SK-N-SH treated with all-trans-retinoic acid at 6 μM for 48 hours (cell line): Measurements from ENCODE around the gene SERPINA6.

Experiments used
- ATAC-seq: fragments of 200-7000 bp; cut with Tn5 transposase; 3 replicates; pipeline ENCODE4 v1.9.1; 2020; ENCODE audit warnings: mild to moderate bottlenecking, moderate library complexity
- ARNTL ChIP-seq: fragments of 450-650 bp; formaldehyde crosslinking; IDR thresholded peaks from 2 replicates; pipeline ENCODE4 v1.5.0; 2020; ENCODE audit warnings: low read depth, mild to moderate bottlenecking, moderate library complexity, borderline replicate concordance
- BACH2 ChIP-seq: fragments of 250-450 bp; sonication (Bioruptor Pico); IDR thresholded peaks from 2 replicates; pipeline ENCODE4 v1.9.0; 2021; ENCODE audit warnings: mild to moderate bottlenecking, borderline replicate concordance
- CSDC2 ChIP-seq: fragments of 250-450 bp; sonication (Bioruptor Pico); IDR thresholded peaks from 2 replicates; pipeline ENCODE4 v1.5.0; 2020; ENCODE audit warnings: mild to moderate bottlenecking, moderate library complexity
- GLIS3 ChIP-seq: fragments of 250-450 bp; sonication (Bioruptor Pico); IDR thresholded peaks from 2 replicates; pipeline ENCODE4 v1.5.0; 2020; ENCODE audit warnings: mild to moderate bottlenecking, moderate library complexity
- ISL1 ChIP-seq: fragments of 250-450 bp; sonication (Bioruptor Pico); IDR thresholded peaks from 2 replicates; pipeline ENCODE4 v2.1.2; 2022; ENCODE audit warnings: mild to moderate bottlenecking, moderate library complexity
- OSR1 ChIP-seq: fragments of 250-450 bp; sonication (Bioruptor Pico); IDR thresholded peaks from 2 replicates; pipeline ENCODE4 v1.8.0; 2022; ENCODE audit warnings: moderate library complexity, mild to moderate bottlenecking, inconsistent platforms
- PPARA ChIP-seq: fragments of 250-450 bp; sonication (Bioruptor Pico); IDR thresholded peaks from 2 replicates; pipeline ENCODE4 v1.5.0; 2020; ENCODE audit warnings: mild to moderate bottlenecking, borderline replicate concordance
- RARB ChIP-seq: fragments of 250-450 bp; sonication (Bioruptor Pico); IDR thresholded peaks from 2 replicates; pipeline ENCODE4 v1.8.0; 2021; ENCODE audit warnings: mild to moderate bottlenecking, moderate library complexity
- SNAI2 ChIP-seq: fragments of 250-450 bp; sonication (Bioruptor Pico); IDR thresholded peaks from 2 replicates; pipeline ENCODE4 v1.5.0; 2020; ENCODE audit warnings: mild to moderate bottlenecking, moderate library complexity
- TOX ChIP-seq: fragments of 250-450 bp; sonication (Bioruptor Pico); IDR thresholded peaks from 2 replicates; pipeline ENCODE4 v1.8.0; 2021; ENCODE audit warnings: mild to moderate bottlenecking, moderate library complexity, borderline replicate concordance
- ZC3H10 ChIP-seq: fragments of 250-450 bp; sonication (Bioruptor Pico); IDR thresholded peaks from 2 replicates; pipeline ENCODE4 v1.5.1; 2021; ENCODE audit warnings: mild to moderate bottlenecking, moderate library complexity
- ZFP3 ChIP-seq: fragments of 250-450 bp; sonication (Bioruptor Pico); IDR thresholded peaks from 2 replicates; pipeline ENCODE4 v1.5.0; 2020; ENCODE audit warnings: mild to moderate bottlenecking, moderate library complexity
- ZFP30 ChIP-seq: fragments of 450-650 bp; formaldehyde crosslinking; IDR thresholded peaks from 2 replicates; pipeline ENCODE4 v1.5.0; 2022; ENCODE audit warnings: mild to moderate bottlenecking, moderate library complexity
- ZNF565 ChIP-seq: fragments of 450-650 bp; formaldehyde crosslinking; conservative IDR thresholded peaks from 2 replicates; pipeline ENCODE4 v1.5.0; 2020; ENCODE audit warnings: low read depth, mild to moderate bottlenecking, moderate library complexity
- ZNF70 ChIP-seq: fragments of 450-650 bp; formaldehyde crosslinking; IDR thresholded peaks from 2 replicates; pipeline ENCODE4 v1.5.0; 2020; ENCODE audit warnings: mild to moderate bottlenecking, moderate library complexity
- ZNF8 ChIP-seq: fragments of 450-650 bp; formaldehyde crosslinking; IDR thresholded peaks from 2 replicates; pipeline ENCODE4 v1.5.0; 2020; ENCODE audit warnings: mild to moderate bottlenecking, moderate library complexity
- TF ChIP-seq, protein P1 (sequence below): fragments of 250-450 bp; sonication (Bioruptor Pico); IDR thresholded peaks from 2 replicates; pipeline ENCODE4 v1.5.0; 2020; ENCODE audit warnings: mild to moderate bottlenecking, moderate library complexity
- TF ChIP-seq, protein P2 (sequence below): fragments of 250-450 bp; sonication (Bioruptor Pico); IDR thresholded peaks from 2 replicates; pipeline ENCODE4 v1.5.1; 2020; ENCODE audit warnings: low read depth, mild to moderate bottlenecking, moderate library complexity
- TF ChIP-seq, protein P3 (sequence below): fragments of 250-450 bp; sonication (Bioruptor Pico); IDR thresholded peaks from 2 replicates; pipeline ENCODE4 v1.8.0; 2021; ENCODE audit warnings: low read depth, mild to moderate bottlenecking, moderate library complexity, borderline replicate concordance
- TF ChIP-seq, protein P4 (sequence below): fragments of 250-450 bp; sonication (Bioruptor Pico); IDR thresholded peaks from 2 replicates; pipeline ENCODE4 v1.8.0; 2020; ENCODE audit warnings: mild to moderate bottlenecking, moderate library complexity, borderline replicate concordance
- TF ChIP-seq, protein P5 (sequence below): fragments of 250-450 bp; sonication (Bioruptor Pico); IDR thresholded peaks from 2 replicates; pipeline ENCODE4 v1.5.1; 2021; ENCODE audit warnings: mild to moderate bottlenecking, moderate library complexity

Gene SERPINA6

DNA sequence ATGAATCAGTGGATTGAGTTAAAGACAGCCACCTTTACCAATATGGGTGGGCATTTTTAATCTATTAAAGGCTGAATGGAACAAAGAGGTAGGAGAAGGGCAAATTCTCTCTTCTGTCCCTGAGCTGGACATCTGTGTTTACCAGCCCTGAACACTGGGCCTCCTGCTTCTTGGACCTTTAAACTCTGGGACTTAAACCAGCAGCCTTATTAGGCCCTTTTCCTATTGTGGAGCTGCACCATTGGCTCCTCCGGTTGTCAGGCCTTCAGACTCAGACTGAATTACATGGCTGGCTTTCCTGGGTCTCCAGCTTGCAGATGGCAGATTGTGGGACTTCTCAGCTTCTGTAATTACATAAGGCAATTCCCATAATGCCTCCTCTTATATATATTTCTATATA, 6.4 kb downstream of the SERPINA6 start:
- ATAC-seq = no peak
- no peak for TF ChIP-seq CSDC2 (CRISPR knock-in tag)
- TF ChIP-seq ZC3H10 (CRISPR knock-in tag) = no peak
- TF ChIP-seq, protein P1, sequence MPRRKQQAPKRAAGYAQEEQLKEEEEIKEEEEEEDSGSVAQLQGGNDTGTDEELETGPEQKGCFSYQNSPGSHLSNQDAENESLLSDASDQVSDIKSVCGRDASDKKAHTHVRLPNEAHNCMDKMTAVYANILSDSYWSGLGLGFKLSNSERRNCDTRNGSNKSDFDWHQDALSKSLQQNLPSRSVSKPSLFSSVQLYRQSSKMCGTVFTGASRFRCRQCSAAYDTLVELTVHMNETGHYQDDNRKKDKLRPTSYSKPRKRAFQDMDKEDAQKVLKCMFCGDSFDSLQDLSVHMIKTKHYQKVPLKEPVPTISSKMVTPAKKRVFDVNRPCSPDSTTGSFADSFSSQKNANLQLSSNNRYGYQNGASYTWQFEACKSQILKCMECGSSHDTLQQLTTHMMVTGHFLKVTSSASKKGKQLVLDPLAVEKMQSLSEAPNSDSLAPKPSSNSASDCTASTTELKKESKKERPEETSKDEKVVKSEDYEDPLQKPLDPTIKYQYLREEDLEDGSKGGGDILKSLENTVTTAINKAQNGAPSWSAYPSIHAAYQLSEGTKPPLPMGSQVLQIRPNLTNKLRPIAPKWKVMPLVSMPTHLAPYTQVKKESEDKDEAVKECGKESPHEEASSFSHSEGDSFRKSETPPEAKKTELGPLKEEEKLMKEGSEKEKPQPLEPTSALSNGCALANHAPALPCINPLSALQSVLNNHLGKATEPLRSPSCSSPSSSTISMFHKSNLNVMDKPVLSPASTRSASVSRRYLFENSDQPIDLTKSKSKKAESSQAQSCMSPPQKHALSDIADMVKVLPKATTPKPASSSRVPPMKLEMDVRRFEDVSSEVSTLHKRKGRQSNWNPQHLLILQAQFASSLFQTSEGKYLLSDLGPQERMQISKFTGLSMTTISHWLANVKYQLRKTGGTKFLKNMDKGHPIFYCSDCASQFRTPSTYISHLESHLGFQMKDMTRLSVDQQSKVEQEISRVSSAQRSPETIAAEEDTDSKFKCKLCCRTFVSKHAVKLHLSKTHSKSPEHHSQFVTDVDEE (CRISPR knock-in tag) = no peak
- TF ChIP-seq GLIS3 = no peak
- no peak for TF ChIP-seq RARB
- TF ChIP-seq BACH2 (CRISPR knock-in tag) = no peak
- TF ChIP-seq OSR1 = no peak

DNA sequence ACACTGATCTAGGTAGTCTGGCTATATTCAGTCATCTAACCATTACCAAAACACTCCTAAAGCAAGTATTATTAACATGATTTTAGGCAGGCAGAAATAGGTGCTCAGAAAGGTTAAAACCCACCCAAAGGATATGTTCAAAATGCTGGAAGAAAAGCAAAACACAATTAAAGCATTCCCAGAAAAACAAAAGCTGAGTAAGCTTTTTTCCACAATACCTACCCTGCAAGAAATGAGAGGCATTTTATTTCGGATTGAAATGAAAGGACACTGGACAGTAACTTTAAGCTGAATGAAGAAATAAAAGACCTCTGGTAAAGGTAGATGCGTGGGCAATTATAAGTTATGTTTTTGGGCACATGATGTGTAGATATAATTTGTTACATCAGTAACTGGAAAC, 8.2 kb downstream of the SERPINA6 start:
- ATAC-seq = no peak
- no peak for TF ChIP-seq GLIS3
- no peak for TF ChIP-seq ZNF565 (CRISPR knock-in tag)
- no peak for TF ChIP-seq ZNF8
- TF ChIP-seq, protein P2, sequence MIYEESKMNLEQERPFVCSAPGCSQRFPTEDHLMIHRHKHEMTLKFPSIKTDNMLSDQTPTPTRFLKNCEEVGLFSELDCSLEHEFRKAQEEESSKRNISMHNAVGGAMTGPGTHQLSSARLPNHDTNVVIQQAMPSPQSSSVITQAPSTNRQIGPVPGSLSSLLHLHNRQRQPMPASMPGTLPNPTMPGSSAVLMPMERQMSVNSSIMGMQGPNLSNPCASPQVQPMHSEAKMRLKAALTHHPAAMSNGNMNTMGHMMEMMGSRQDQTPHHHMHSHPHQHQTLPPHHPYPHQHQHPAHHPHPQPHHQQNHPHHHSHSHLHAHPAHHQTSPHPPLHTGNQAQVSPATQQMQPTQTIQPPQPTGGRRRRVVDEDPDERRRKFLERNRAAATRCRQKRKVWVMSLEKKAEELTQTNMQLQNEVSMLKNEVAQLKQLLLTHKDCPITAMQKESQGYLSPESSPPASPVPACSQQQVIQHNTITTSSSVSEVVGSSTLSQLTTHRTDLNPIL (CRISPR knock-in tag) = no peak
- TF ChIP-seq, protein P1 (CRISPR knock-in tag) = no peak
- TF ChIP-seq ZC3H10 (CRISPR knock-in tag) = no peak
- no peak for TF ChIP-seq RARB
- no peak for TF ChIP-seq TOX
- no peak for TF ChIP-seq SNAI2
- TF ChIP-seq ZFP30 (CRISPR knock-in tag) = no peak
- TF ChIP-seq ZFP3 (CRISPR knock-in tag) = no peak

DNA sequence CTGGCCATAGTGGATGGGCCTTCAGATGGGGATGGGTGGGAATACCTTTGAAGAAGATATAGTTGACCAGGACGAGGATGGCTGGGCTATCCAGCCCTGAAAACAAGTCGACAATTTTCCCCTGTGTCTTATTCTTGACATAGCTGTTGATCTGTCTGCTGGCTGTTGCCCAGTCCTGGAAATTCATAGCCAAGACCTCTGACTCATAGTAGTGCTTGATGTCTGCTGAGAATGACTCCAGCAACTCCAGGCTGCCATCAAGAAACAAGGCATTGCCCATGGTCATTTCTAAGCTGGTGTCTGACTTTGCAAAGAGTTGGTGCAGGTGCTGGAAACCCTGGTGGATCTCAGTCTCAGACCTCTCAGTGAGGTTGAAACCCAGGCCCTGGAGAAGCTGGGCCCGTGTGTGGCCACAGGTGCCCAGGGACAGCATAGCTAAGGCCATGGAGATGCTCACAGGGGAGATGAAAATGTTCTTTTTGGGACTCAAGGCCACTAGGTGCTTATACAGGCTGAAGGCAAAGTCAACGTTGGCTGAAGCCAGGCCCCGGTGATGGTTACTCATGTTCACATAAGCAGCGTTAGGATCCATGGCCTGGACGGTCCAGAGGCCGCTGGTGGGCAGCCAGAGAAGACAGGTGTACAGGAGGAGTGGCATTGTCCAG, 9.0 kb downstream of the SERPINA6 start:
- no peak for ATAC-seq
- TF ChIP-seq ISL1 (CRISPR knock-in tag) (no peak), ZC3H10 (CRISPR knock-in tag) (no peak), ZNF8 (no peak), ARNTL (CRISPR knock-in tag) (no peak), BACH2 (CRISPR knock-in tag) (no peak), RARB (no peak), PPARA (no peak), ZNF70 (no peak)
- TF ChIP-seq, protein P3, sequence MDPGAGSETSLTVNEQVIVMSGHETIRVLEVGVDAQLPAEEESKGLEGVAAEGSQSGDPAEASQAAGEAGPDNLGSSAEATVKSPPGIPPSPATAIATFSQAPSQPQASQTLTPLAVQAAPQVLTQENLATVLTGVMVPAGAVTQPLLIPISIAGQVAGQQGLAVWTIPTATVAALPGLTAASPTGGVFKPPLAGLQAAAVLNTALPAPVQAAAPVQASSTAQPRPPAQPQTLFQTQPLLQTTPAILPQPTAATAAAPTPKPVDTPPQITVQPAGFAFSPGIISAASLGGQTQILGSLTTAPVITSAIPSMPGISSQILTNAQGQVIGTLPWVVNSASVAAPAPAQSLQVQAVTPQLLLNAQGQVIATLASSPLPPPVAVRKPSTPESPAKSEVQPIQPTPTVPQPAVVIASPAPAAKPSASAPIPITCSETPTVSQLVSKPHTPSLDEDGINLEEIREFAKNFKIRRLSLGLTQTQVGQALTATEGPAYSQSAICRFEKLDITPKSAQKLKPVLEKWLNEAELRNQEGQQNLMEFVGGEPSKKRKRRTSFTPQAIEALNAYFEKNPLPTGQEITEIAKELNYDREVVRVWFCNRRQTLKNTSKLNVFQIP (CRISPR knock-in tag) = no peak
- TF ChIP-seq, protein P4, sequence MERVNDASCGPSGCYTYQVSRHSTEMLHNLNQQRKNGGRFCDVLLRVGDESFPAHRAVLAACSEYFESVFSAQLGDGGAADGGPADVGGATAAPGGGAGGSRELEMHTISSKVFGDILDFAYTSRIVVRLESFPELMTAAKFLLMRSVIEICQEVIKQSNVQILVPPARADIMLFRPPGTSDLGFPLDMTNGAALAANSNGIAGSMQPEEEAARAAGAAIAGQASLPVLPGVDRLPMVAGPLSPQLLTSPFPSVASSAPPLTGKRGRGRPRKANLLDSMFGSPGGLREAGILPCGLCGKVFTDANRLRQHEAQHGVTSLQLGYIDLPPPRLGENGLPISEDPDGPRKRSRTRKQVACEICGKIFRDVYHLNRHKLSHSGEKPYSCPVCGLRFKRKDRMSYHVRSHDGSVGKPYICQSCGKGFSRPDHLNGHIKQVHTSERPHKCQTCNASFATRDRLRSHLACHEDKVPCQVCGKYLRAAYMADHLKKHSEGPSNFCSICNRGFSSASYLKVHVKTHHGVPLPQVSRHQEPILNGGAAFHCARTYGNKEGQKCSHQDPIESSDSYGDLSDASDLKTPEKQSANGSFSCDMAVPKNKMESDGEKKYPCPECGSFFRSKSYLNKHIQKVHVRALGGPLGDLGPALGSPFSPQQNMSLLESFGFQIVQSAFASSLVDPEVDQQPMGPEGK = no peak
- TF ChIP-seq, protein P5, sequence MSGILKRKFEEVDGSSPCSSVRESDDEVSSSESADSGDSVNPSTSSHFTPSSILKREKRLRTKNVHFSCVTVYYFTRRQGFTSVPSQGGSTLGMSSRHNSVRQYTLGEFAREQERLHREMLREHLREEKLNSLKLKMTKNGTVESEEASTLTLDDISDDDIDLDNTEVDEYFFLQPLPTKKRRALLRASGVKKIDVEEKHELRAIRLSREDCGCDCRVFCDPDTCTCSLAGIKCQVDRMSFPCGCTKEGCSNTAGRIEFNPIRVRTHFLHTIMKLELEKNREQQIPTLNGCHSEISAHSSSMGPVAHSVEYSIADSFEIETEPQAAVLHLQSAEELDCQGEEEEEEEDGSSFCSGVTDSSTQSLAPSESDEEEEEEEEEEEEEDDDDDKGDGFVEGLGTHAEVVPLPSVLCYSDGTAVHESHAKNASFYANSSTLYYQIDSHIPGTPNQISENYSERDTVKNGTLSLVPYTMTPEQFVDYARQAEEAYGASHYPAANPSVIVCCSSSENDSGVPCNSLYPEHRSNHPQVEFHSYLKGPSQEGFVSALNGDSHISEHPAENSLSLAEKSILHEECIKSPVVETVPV (CRISPR knock-in tag) = no peak
- TF ChIP-seq, protein P2 (CRISPR knock-in tag) = no peak
- TF ChIP-seq, protein P1 (CRISPR knock-in tag) = no peak
